H1 (cell line): ENCODE measurements around the gene PAPOLG. TPM values are rescaled to one million over a fixed set of nuclear protein-coding genes. Genes with fewer than 3 reads are reported as not detected.

ENCODE experiments used
- CTCF ChIA-PET: fragments of 300-600 bp; sonication (Branson Sonifier 250); formaldehyde crosslinking; loops from one replicate; lab custom pipeline; 2021; ENCODE audit not compliant: partially characterized antibody; lab: Charles Lee
- POLR2A ChIA-PET: fragments of 300-600 bp; sonication (Branson Sonifier 250); formaldehyde crosslinking; loops from one replicate; lab custom pipeline; 2021; ENCODE audit warnings: inconsistent platforms; ENCODE audit not compliant: partially characterized antibody; lab: Charles Lee
- DNase-seq, 2 experiments: peaks; one replicate each; pipeline versions ENCODE4 v3.0.0 to v3.0.0-alpha.2; 2010 to 2022; ENCODE audit warnings: low spot score in 2 of 2, low read depth in 1 of 2, mixed read lengths in 1 of 2
- FAIRE-seq: peaks from 2 replicates; lab custom pipeline; 2011; peaks lifted over from hg19 to GRCh38; lab: Jason Lieb, UNC
- H2AFZ ChIP-seq: 2 replicates; pipeline ENCODE4 v1.8.1; 2012; ENCODE audit warnings: low read length, inconsistent platforms
- H2AK5ac ChIP-seq: 2 replicates; pipeline ENCODE4 v1.6.1; 2013; ENCODE audit warnings: low read depth, low read length
- H2BK120ac ChIP-seq: replicated peaks from 2 replicates; pipeline ENCODE3; 2013; ENCODE audit warnings: low read depth, low read length, inconsistent platforms
- H2BK12ac ChIP-seq: 2 replicates; pipeline ENCODE4 v1.6.1; 2013; ENCODE audit warnings: low read depth, low read length
- H2BK15ac ChIP-seq: 2 replicates; pipeline ENCODE4 v1.6.1; 2013; ENCODE audit warnings: low read length
- H2BK20ac ChIP-seq: 2 replicates; pipeline ENCODE4 v1.6.1; 2013; ENCODE audit warnings: low read length
- H2BK5ac ChIP-seq: 2 replicates; pipeline ENCODE4 v1.6.1; 2013; ENCODE audit warnings: low read depth, low read length
- H3K14ac ChIP-seq: 2 replicates; pipeline ENCODE4 v1.6.1; 2013; ENCODE audit warnings: inconsistent platforms; ENCODE audit not compliant: insufficient read length
- H3K18ac ChIP-seq: 2 replicates; pipeline ENCODE4 v1.6.1; 2013; ENCODE audit warnings: low read length; ENCODE audit errors: extremely low read depth
- H3K23ac ChIP-seq: 2 replicates; pipeline ENCODE4 v1.6.1; 2013; ENCODE audit warnings: inconsistent platforms; ENCODE audit not compliant: insufficient read length
- H3K23me2 ChIP-seq: 2 replicates; pipeline ENCODE4 v1.6.1; 2013; ENCODE audit warnings: low read depth, low read length
- H3K27ac ChIP-seq: 2 replicates; pipeline ENCODE4 v1.6.1; 2011; ENCODE audit warnings: low read depth, low read length, inconsistent platforms
- H3K27me3 ChIP-seq, 4 experiments: replicated peaks in 1 of 4; 1 replicate in 1 of 4; 2 replicates in 3 of 4; pipeline versions ENCODE4 v1.6.1 to v1.8.1; 2011 to 2013; ENCODE audit warnings: low read length in 3 of 4, mild to moderate bottlenecking in 3 of 4, inconsistent platforms in 2 of 4, mixed read lengths in 2 of 4, moderate library complexity in 1 of 4; ENCODE audit not compliant: control insufficient read depth in 3 of 4, insufficient read depth in 3 of 4; ENCODE audit errors: extremely low read depth in 1 of 4
- H3K36me3 ChIP-seq, 4 experiments: 2 replicates each; pipeline versions ENCODE4 v1.6.1 to v1.8.1; 2011 to 2013; ENCODE audit warnings: mild to moderate bottlenecking in 4 of 4, low read length in 3 of 4, moderate library complexity in 2 of 4, control low read depth in 1 of 4, inconsistent platforms in 1 of 4; ENCODE audit not compliant: insufficient read depth in 4 of 4, control insufficient read depth in 2 of 4
- H3K4ac ChIP-seq: replicated peaks from 2 replicates; pipeline ENCODE3; 2013; ENCODE audit warnings: low read length, low read depth, mixed read lengths, inconsistent platforms; ENCODE audit not compliant: insufficient read length
- H3K4me1 ChIP-seq, 4 experiments: replicated peaks in 1 of 4; 1 replicate in 1 of 4; 2 replicates in 3 of 4; pipeline versions ENCODE4 v1.6.1 to v1.8.1; 2011 to 2013; ENCODE audit warnings: low read length in 3 of 4, inconsistent platforms in 2 of 4, mixed read lengths in 1 of 4; ENCODE audit not compliant: insufficient read depth in 4 of 4, control insufficient read depth in 3 of 4
- H3K4me2 ChIP-seq, 2 experiments: 2 replicates each; pipeline versions ENCODE4 v1.6.1 to v1.8.1; 2011 to 2013; ENCODE audit warnings: low read depth in 2 of 2, low read length in 2 of 2, control low read depth in 1 of 2, inconsistent platforms in 1 of 2, mild to moderate bottlenecking in 1 of 2; ENCODE audit not compliant: insufficient read depth in 1 of 2
- H3K4me3 ChIP-seq, 4 experiments: fragments of 200-600, 300-600 bp in 1 of 4; sonication (generic), shearing (Covaris generic), sonication (Bioruptor Twin) in 1 of 4; 2 replicates each; pipeline versions ENCODE4 v1.5.1 to v1.8.1; 2011 to 2016; ENCODE audit warnings: low read length in 4 of 4, low read depth in 3 of 4, control low read depth in 2 of 4, inconsistent platforms in 2 of 4, mild to moderate bottlenecking in 2 of 4, mixed read lengths in 1 of 4, moderate library complexity in 1 of 4; ENCODE audit not compliant: insufficient read depth in 2 of 4; ENCODE audit errors: extremely low read depth in 1 of 4
- H3K56ac ChIP-seq: replicated peaks from 2 replicates; pipeline ENCODE3; 2013; ENCODE audit warnings: low read depth, mild to moderate bottlenecking, mixed read lengths, low read length, inconsistent platforms; ENCODE audit not compliant: insufficient read length
- H3K79me1 ChIP-seq: 2 replicates; pipeline ENCODE4 v1.6.1; 2013; ENCODE audit warnings: low read depth, low read length, control low read depth
- H3K79me2 ChIP-seq, 2 experiments: 2 replicates each; pipeline versions ENCODE4 v1.6.1 to v1.8.1; 2012 to 2013; ENCODE audit warnings: low read length in 2 of 2, mild to moderate bottlenecking in 2 of 2, inconsistent platforms in 1 of 2; ENCODE audit not compliant: insufficient read depth in 2 of 2, control insufficient read depth in 1 of 2
- H3K9ac ChIP-seq, 4 experiments: replicated peaks in 1 of 4; 1 replicate in 1 of 4; 2 replicates in 3 of 4; pipeline versions ENCODE4 v1.6.1 to v1.8.1; 2011 to 2013; ENCODE audit warnings: low read depth in 3 of 4, low read length in 3 of 4, control low read depth in 2 of 4, mild to moderate bottlenecking in 2 of 4, moderate library complexity in 2 of 4, inconsistent platforms in 1 of 4; ENCODE audit errors: extremely low read depth in 1 of 4
- H3K9me3 ChIP-seq, 2 experiments: 2 replicates each; pipeline versions ENCODE4 v1.6.1 to v1.8.1; 2012 to 2013; ENCODE audit warnings: mild to moderate bottlenecking in 2 of 2, moderate library complexity in 2 of 2, control low read depth in 1 of 2, inconsistent platforms in 1 of 2, low read depth in 1 of 2, low read length in 1 of 2, mixed read lengths in 1 of 2; ENCODE audit not compliant: insufficient read depth in 2 of 2
- H4K20me1 ChIP-seq, 2 experiments: replicated peaks in 1 of 2; 2 replicates each; pipeline versions ENCODE3 to v1.8.1; 2011 to 2013; ENCODE audit warnings: inconsistent platforms in 2 of 2, low read length in 2 of 2, mild to moderate bottlenecking in 1 of 2; ENCODE audit not compliant: insufficient read depth in 2 of 2, control insufficient read depth in 1 of 2
- H4K5ac ChIP-seq: 2 replicates; pipeline ENCODE4 v1.6.1; 2013; ENCODE audit warnings: low read length, low read depth, mixed read lengths, inconsistent platforms; ENCODE audit not compliant: insufficient read length
- H4K8ac ChIP-seq: 2 replicates; pipeline ENCODE4 v1.8.0; 2013; ENCODE audit warnings: mild to moderate bottlenecking, moderate library complexity, low read length, inconsistent platforms; ENCODE audit not compliant: insufficient read depth; ENCODE audit errors: extremely low read depth
- H4K91ac ChIP-seq: replicated peaks from 2 replicates; pipeline ENCODE3; 2013; ENCODE audit warnings: low read length, mixed read lengths, inconsistent platforms; ENCODE audit not compliant: insufficient read length
- BCL11A ChIP-seq, 2 experiments: IDR thresholded peaks; one replicate each; pipeline ENCODE4 v1.6.1; 2011; ENCODE audit warnings: low read depth in 2 of 2, low read length in 2 of 2, mild to moderate bottlenecking in 2 of 2
- CBX5 ChIP-seq: fragments of 300-800, 300-1000 bp; sonication (generic); IDR thresholded peaks from 2 replicates; pipeline ENCODE4 v1.7.1; 2016; ENCODE audit warnings: antibody characterized with exemption, low read length, low read depth
- EP300 ChIP-seq, 2 experiments: IDR thresholded peaks; 1 replicate in 1 of 2; 2 replicates in 1 of 2; pipeline ENCODE4 v1.6.1; 2011 to 2012; ENCODE audit warnings: low read depth in 2 of 2, low read length in 2 of 2, mild to moderate bottlenecking in 2 of 2, borderline replicate concordance in 1 of 2, inconsistent platforms in 1 of 2, moderate library complexity in 1 of 2
- GTF2F1 ChIP-seq: IDR thresholded peaks from 2 replicates; pipeline ENCODE4 v1.6.1; 2012; ENCODE audit warnings: low read depth, low read length, improper control_type of control experiment, borderline replicate concordance
- HDAC2 ChIP-seq, 2 experiments: fragments of 300-600 bp in 1 of 2; sonication (generic) in 1 of 2; IDR thresholded peaks; 2 replicates each; pipeline ENCODE4 v1.6.1; 2011 to 2012; ENCODE audit warnings: low read depth in 2 of 2, low read length in 2 of 2, mild to moderate bottlenecking in 2 of 2, moderate library complexity in 2 of 2, borderline replicate concordance in 1 of 2, inconsistent platforms in 1 of 2
- NANOG ChIP-seq: IDR thresholded peaks from 2 replicates; pipeline ENCODE4 v1.6.1; 2011; ENCODE audit warnings: low read length, low read depth, mild to moderate bottlenecking, inconsistent platforms; ENCODE audit not compliant: insufficient read depth, poor library complexity, severe bottlenecking
- POLR2AphosphoS5 ChIP-seq: IDR thresholded peaks from 2 replicates; pipeline ENCODE4 v1.6.1; 2011; ENCODE audit warnings: low read depth, low read length
- POU5F1 ChIP-seq: IDR thresholded peaks from 2 replicates; pipeline ENCODE4 v1.6.1; 2011; ENCODE audit warnings: low read depth, mild to moderate bottlenecking, low read length, moderate library complexity
- RNF2 ChIP-seq: fragments of 200-900, 300-1000 bp; sonication (generic); IDR thresholded peaks from 2 replicates; pipeline ENCODE4 v1.7.1; 2016; ENCODE audit warnings: borderline replicate concordance, low read depth, mild to moderate bottlenecking, antibody characterized with exemption, low read length; ENCODE audit not compliant: poor library complexity, severe bottlenecking; ENCODE audit errors: missing control alignments
- YY1 ChIP-seq: IDR thresholded peaks from 2 replicates; pipeline ENCODE4 v1.6.1; 2011; ENCODE audit warnings: low read depth, mild to moderate bottlenecking, low read length
- WGBS, 2 experiments: shearing (Covaris generic) in 1 of 2; methylation state at CpG; one replicate each; pipeline versions ENCODE4 v1.1.6 to v1.1.7; 2013 to 2015; ENCODE audit warnings: low lambda C conversion rate in 2 of 2, mixed read lengths in 2 of 2, inconsistent platforms in 1 of 2, low coverage in 1 of 2, missing lambda C conversion rate in 1 of 2; ENCODE audit not compliant: insufficient replicate concordance in 2 of 2, insufficient coverage in 1 of 2, insufficient read length in 1 of 2; ENCODE audit errors: extremely low coverage in 1 of 2, missing lambda C conversion rate in 1 of 2; 5-methylcytosine and 5-hydroxymethylcytosine counted together
- polyA plus RNA-seq, 7 experiments: library from polyadenylated mRNA; depleted of rRNA in 3 of 7; stranded (reverse) in 5 of 7; unstranded in 2 of 7; fragments of >200 nt in 5 of 7; fragments of 200-250 nt in 2 of 7; gene quantifications; 1 replicate in 5 of 7; 2 replicates in 1 of 7; 4 replicates in 1 of 7; pipeline versions ENCODE4 v1.2.1 to v1.2.3, GENCODE V29; 2011 to 2013; ENCODE audit warnings: missing spikeins in 2 of 7, mixed read lengths in 2 of 7
- total RNA-seq: library from RNA; stranded (reverse); fragmentation: NEBNext Ultra II Directional; extraction: Animal tissue kit (Norgen Biotek cat#: 25700); gene quantifications from 2 replicates; pipeline ENCODE4 v1.2.1, GENCODE V29; 2021

Gene PAPOLG
- total and polyA plus RNA-seq, 2 of the 8 experiments (the other 6 are each of a cell fraction or from before 2014, with no cell fraction given) = 6.5 to 21.5 TPM

GRCh38 chr2:60742419-60742818 is 13.6 kb upstream of the PAPOLG start:
- Histone ChIP-seq H3K23ac (no peak overlapping the region), H3K4me3 (no peak overlapping the region), H3K4ac (no peak overlapping the region), H3K27ac (no peak overlapping the region), H2BK15ac (no peak overlapping the region), H2AK5ac (no peak overlapping the region), H2BK12ac (no peak overlapping the region), H3K9me3 (no peaks in the 10 kb centered on the region), H3K14ac (no peak overlapping the region), H4K8ac (no peak overlapping the region), H2BK5ac (no peak overlapping the region), H3K79me1 (no peaks in the 10 kb centered on the region), H3K4me1 (peaks cover 0 to 6% (median 5%) of the 10 kb centered on the region in 4 experiments; a peak in 3 of 7 replicates), H3K56ac (no peak overlapping the region), H3K36me3 (no peaks in the 10 kb centered on the region), H2BK120ac (no peak overlapping the region), H3K79me2 (no peaks in the 10 kb centered on the region), H3K23me2 (no peaks in the 10 kb centered on the region), H4K20me1 (no peaks in the 10 kb centered on the region), H4K91ac (no peak overlapping the region), H2BK20ac (no peak overlapping the region), H3K27me3 (peaks cover 2 to 34% (median 23%) of the 10 kb centered on the region in 4 experiments; a peak in 6 of 7 replicates), H4K5ac (no peak overlapping the region), H2AFZ (no peak overlapping the region), H3K4me2 (peak overlapping the region in 1 of 2 experiments; percentile 10; a peak in 1 of 4 replicates), H3K9ac (no peak overlapping the region), H3K18ac (no peak overlapping the region)
- WGBS, 2 experiments = 58% methylated on average over 4 of the region's 4 CpGs; no CpG with 5 or more reads in 1 of the 2 experiments
- TF ChIP-seq CBX5 (no peak), EP300 (IDR thresholded peaks at IDR 0.05; ENCODE audit: borderline replicate concordance in 1 of 2, low read depth in 2 of 2, low read length in 2 of 2) (no peak), POU5F1 (no peak), HDAC2 (IDR thresholded peaks at IDR 0.05; ENCODE audit: borderline replicate concordance in 1 of 2, low read depth in 2 of 2, low read length in 2 of 2) (no peak), NANOG (peak; percentile 96), YY1 (no peak), RNF2 (no peak), BCL11A (IDR thresholded peaks at IDR 0.05; ENCODE audit: low read depth in 2 of 2, low read length in 2 of 2) (peak in 1 of 2 experiments; percentile 11), POLR2AphosphoS5 (no peak), GTF2F1 (no peak)
- peak; percentile 39 for FAIRE-seq
- ChIA-PET CTCF (interaction anchor here (1.9 kb wide), 1 partner anchor 36 kb away, joined by 10 read pairs; no protein-coding TSS in a partner anchor), POLR2A (interaction anchor here (0.9 kb wide), 1 partner anchor 14 kb away, joined by 3 read pairs; the partner anchor contains the start of gene PAPOLG)
- DNase-seq = no peak
